Tibial artery (tissue), 4 donors: Measurements from ENCODE around the gene PGLYRP1.

Experiments used
- DNase-seq, 2 donors: peaks; one replicate each; pipeline ENCODE4 v3.0.0-alpha.2; 2019
- H3K27ac ChIP-seq, 2 donors: fragments of 200-600 bp; sonication (generic) in 1 of 2; 1 replicate in 1 of 2; 2 replicates in 1 of 2; pipeline ENCODE4 v1.5.1; 2018 to 2019; ENCODE audit warnings: mild to moderate bottlenecking in 1 of 2
- H3K27me3 ChIP-seq, 2 donors: fragments of 200-600 bp; sonication (generic) in 1 of 2; one replicate each; pipeline versions ENCODE4 v1.5.1 to v1.6.0; 2016 to 2019
- H3K36me3 ChIP-seq, 3 donors: fragments of 200-600 bp; sonication (generic) in 2 of 3; one replicate each; pipeline ENCODE4 v1.5.1; 2016 to 2019; ENCODE audit warnings: mild to moderate bottlenecking in 2 of 3
- H3K4me1 ChIP-seq, 4 donors: fragments of 200-600 bp; sonication (generic) in 2 of 4; 1 replicate in 3 of 4; 2 replicates in 1 of 4; pipeline ENCODE4 v1.5.1; 2016 to 2019
- H3K4me3 ChIP-seq, 2 donors: fragments of 200-600 bp; sonication (generic) in 1 of 2; 1 replicate in 1 of 2; 2 replicates in 1 of 2; pipeline ENCODE4 v1.5.1; 2018 to 2019; ENCODE audit warnings: mild to moderate bottlenecking in 2 of 2
- H3K9me3 ChIP-seq, 3 donors: fragments of 200-600 bp; sonication (generic) in 1 of 3; one replicate each; pipeline ENCODE4 v1.5.1; 2016 to 2019
- CTCF ChIP-seq, 2 experiments: fragments of 200-600 bp in 1 of 2; fragments of 450-650 bp in 1 of 2; IDR thresholded peaks; one replicate each; pipeline ENCODE4 v1.5.1; 2017 to 2019; ENCODE audit warnings: antibody characterized with exemption in 2 of 2, mild to moderate bottlenecking in 1 of 2, moderate library complexity in 1 of 2
- intact Hi-C: fragments of 100-400 bp; cut with DNase I; formaldehyde crosslinking; loops from one replicate; pipeline ENCODE4 v1.15.0; 2023; ENCODE audit warnings: low total_unique reads

Gene PGLYRP1

GRCh38 chr19:46065486-46066071 is 42.7 kb upstream of the PGLYRP1 start:
- Histone ChIP-seq H3K4me1 (no peaks in the 10 kb centered on the region), H3K9me3 (no peaks in the 10 kb centered on the region), H3K27me3 (peaks cover 0 to 40% of the 10 kb centered on the region in 2 donors), H3K4me3 (no peak overlapping the region), H3K27ac (no peak overlapping the region), H3K36me3 (no peaks in the 10 kb centered on the region)
- no peak for TF ChIP-seq CTCF (IDR thresholded peaks at IDR 0.05)
- no peak for DNase-seq
- intact Hi-C loops: no loop called here

- no peak for DNase-seq
- Histone ChIP-seq H3K9me3 (no peaks in the 10 kb centered on the region), H3K27me3 (peaks cover 0 to 34% of the 10 kb centered on the region in 2 donors), H3K4me3 (no peak overlapping the region), H3K4me1 (no peaks in the 10 kb centered on the region), H3K27ac (no peak overlapping the region), H3K36me3 (no peaks in the 10 kb centered on the region)
- no peak for TF ChIP-seq CTCF (IDR thresholded peaks at IDR 0.05)
- intact Hi-C loops: no loop called here
Observed at GRCh38 chr19:46063201-46063600, 40.3 kb upstream of the PGLYRP1 start.

- TF ChIP-seq CTCF (IDR thresholded peaks at IDR 0.05): no peak
- peaks cover 0 to 36% of the 10 kb centered on the region in 2 donors for H3K27me3 ChIP-seq
- H3K4me1 ChIP-seq: no peaks in the 10 kb centered on the region
- intact Hi-C loops: no loop called here
- H3K4me3 ChIP-seq: no peak overlapping the region
- H3K27ac ChIP-seq: no peak overlapping the region
- H3K36me3 ChIP-seq: no peaks in the 10 kb centered on the region
- no peak for DNase-seq
- no peaks in the 10 kb centered on the region for H3K9me3 ChIP-seq
Observed at GRCh38 chr19:46060012-46060411, 37.2 kb upstream of the PGLYRP1 start.

GRCh38 chr19:46058778-46059177 is 35.9 kb upstream of the PGLYRP1 start:
- no peak overlapping the region for H3K4me3 ChIP-seq
- no peak overlapping the region for H3K27ac ChIP-seq
- TF ChIP-seq CTCF (IDR thresholded peaks at IDR 0.05): no peak
- no peaks in the 10 kb centered on the region for H3K4me1 ChIP-seq
- H3K27me3 ChIP-seq: peaks cover 0 to 36% of the 10 kb centered on the region in 2 donors
- no peak for DNase-seq
- H3K9me3 ChIP-seq: no peaks in the 10 kb centered on the region
- H3K36me3 ChIP-seq: no peaks in the 10 kb centered on the region
- intact Hi-C loops: no loop called here

- no peak overlapping the region for H3K4me3 ChIP-seq
- no peak for DNase-seq
Observed at GRCh38 chr19:46056536-46056935, 33.7 kb upstream of the PGLYRP1 start.

More at GRCh38 chr19:46056536-46056935, 33.7 kb upstream of the PGLYRP1 start:
- intact Hi-C loops: no loop called here
- no peak overlapping the region for H3K27ac ChIP-seq
- no peaks in the 10 kb centered on the region for H3K9me3 ChIP-seq
- H3K27me3 ChIP-seq: peaks cover 0 to 29% of the 10 kb centered on the region in 2 donors
- H3K4me1 ChIP-seq: no peaks in the 10 kb centered on the region
- no peak for TF ChIP-seq CTCF (IDR thresholded peaks at IDR 0.05)
- no peaks in the 10 kb centered on the region for H3K36me3 ChIP-seq
